SK-N-SH treated with all-trans-retinoic acid at 6 μM for 48 hours (cell line): Measurements from ENCODE around the gene RNFT2.

Experiments used
- CSDC2 ChIP-seq: fragments of 250-450 bp; sonication (Bioruptor Pico); IDR thresholded peaks from 2 replicates; pipeline ENCODE4 v1.5.0; 2020; ENCODE audit warnings: mild to moderate bottlenecking, moderate library complexity
- ESRRG ChIP-seq: fragments of 250-450 bp; sonication (Bioruptor Pico); IDR thresholded peaks from 2 replicates; pipeline ENCODE4 v1.6.1; 2021; ENCODE audit warnings: mild to moderate bottlenecking
- ISL1 ChIP-seq: fragments of 250-450 bp; sonication (Bioruptor Pico); IDR thresholded peaks from 2 replicates; pipeline ENCODE4 v2.1.2; 2022; ENCODE audit warnings: mild to moderate bottlenecking, moderate library complexity
- OSR1 ChIP-seq: fragments of 250-450 bp; sonication (Bioruptor Pico); IDR thresholded peaks from 2 replicates; pipeline ENCODE4 v1.8.0; 2022; ENCODE audit warnings: moderate library complexity, mild to moderate bottlenecking, inconsistent platforms
- TOX ChIP-seq: fragments of 250-450 bp; sonication (Bioruptor Pico); IDR thresholded peaks from 2 replicates; pipeline ENCODE4 v1.8.0; 2021; ENCODE audit warnings: mild to moderate bottlenecking, moderate library complexity, borderline replicate concordance
- ZFP3 ChIP-seq: fragments of 250-450 bp; sonication (Bioruptor Pico); IDR thresholded peaks from 2 replicates; pipeline ENCODE4 v1.5.0; 2020; ENCODE audit warnings: mild to moderate bottlenecking, moderate library complexity
- ZFP30 ChIP-seq: fragments of 450-650 bp; formaldehyde crosslinking; IDR thresholded peaks from 2 replicates; pipeline ENCODE4 v1.5.0; 2022; ENCODE audit warnings: mild to moderate bottlenecking, moderate library complexity
- ZNF565 ChIP-seq: fragments of 450-650 bp; formaldehyde crosslinking; conservative IDR thresholded peaks from 2 replicates; pipeline ENCODE4 v1.5.0; 2020; ENCODE audit warnings: low read depth, mild to moderate bottlenecking, moderate library complexity
- ZNF70 ChIP-seq: fragments of 450-650 bp; formaldehyde crosslinking; IDR thresholded peaks from 2 replicates; pipeline ENCODE4 v1.5.0; 2020; ENCODE audit warnings: mild to moderate bottlenecking, moderate library complexity
- ZNF8 ChIP-seq: fragments of 450-650 bp; formaldehyde crosslinking; IDR thresholded peaks from 2 replicates; pipeline ENCODE4 v1.5.0; 2020; ENCODE audit warnings: mild to moderate bottlenecking, moderate library complexity
- TF ChIP-seq, protein P1 (sequence below): fragments of 250-450 bp; sonication (Bioruptor Pico); IDR thresholded peaks from 2 replicates; pipeline ENCODE4 v1.5.1; 2021; ENCODE audit warnings: mild to moderate bottlenecking, moderate library complexity

DNA sequence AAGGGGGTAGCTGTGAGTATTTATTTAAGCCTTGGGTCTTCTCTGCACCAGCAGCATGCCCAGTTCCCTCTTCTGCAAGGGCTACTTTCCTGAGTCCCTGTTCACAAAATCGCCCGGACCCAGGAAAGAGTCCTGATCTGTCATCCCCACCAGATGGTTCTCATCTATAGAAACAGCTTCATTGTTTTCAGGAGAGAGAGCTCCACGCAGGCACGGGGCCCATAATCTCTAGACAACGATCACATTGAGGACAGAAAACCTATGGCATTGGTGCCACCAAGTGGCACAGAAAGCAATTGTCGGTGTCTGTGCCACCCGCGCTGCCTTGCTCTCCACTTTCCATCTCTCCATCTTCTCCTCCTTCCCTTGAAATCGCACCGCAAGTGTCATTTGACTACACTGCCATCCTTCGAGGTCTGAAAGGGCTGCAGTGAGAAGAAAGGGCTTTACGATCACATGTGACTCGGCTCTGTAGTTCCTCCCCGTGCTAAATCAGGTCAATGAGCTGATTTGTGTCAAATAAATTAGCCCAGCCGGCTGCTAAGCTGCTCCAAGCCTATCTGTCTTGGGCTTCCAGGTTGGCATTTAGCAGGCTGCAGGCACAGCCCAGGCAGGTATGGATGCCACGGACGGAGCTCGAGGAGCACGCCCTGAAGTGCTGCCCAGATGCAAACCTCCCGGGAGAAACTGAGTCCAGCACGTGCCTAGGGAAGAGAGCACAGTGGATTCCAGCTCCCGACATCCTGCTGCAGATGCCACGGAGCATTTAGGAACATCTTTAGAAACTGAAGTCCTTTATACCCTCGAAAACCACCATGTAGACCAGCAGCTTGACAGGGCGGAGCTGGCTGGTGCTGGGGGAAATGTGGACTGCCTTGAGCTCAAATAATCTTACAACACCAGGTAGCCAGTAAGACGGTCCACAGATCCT, 29.0 kb upstream of the RNFT2 start:
- no peak for TF ChIP-seq ESRRG (CRISPR knock-in tag)
- TF ChIP-seq ZFP30 (CRISPR knock-in tag): no peak
- TF ChIP-seq ISL1 (CRISPR knock-in tag): no peak
- no peak for TF ChIP-seq CSDC2 (CRISPR knock-in tag)
- TF ChIP-seq OSR1 (CRISPR knock-in tag): no peak
- TF ChIP-seq TOX: no peak
- no peak for TF ChIP-seq ZNF8 (CRISPR knock-in tag)
- no peak for TF ChIP-seq ZNF70 (CRISPR knock-in tag)
- no peak for TF ChIP-seq ZNF565 (CRISPR knock-in tag)
- no peak for TF ChIP-seq ZFP3
- TF ChIP-seq, protein P1, sequence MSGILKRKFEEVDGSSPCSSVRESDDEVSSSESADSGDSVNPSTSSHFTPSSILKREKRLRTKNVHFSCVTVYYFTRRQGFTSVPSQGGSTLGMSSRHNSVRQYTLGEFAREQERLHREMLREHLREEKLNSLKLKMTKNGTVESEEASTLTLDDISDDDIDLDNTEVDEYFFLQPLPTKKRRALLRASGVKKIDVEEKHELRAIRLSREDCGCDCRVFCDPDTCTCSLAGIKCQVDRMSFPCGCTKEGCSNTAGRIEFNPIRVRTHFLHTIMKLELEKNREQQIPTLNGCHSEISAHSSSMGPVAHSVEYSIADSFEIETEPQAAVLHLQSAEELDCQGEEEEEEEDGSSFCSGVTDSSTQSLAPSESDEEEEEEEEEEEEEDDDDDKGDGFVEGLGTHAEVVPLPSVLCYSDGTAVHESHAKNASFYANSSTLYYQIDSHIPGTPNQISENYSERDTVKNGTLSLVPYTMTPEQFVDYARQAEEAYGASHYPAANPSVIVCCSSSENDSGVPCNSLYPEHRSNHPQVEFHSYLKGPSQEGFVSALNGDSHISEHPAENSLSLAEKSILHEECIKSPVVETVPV (CRISPR knock-in tag): no peak
